ENCODE measurements around the gene CNOT6L. TPM values are rescaled to one million over a fixed set of nuclear protein-coding genes. Genes with fewer than 3 reads are reported as not detected.

CNOT6L gene
- total and polyA plus RNA-seq, 4 donors: 4.4 to 17.7 (median 10.5) TPM

DNA sequence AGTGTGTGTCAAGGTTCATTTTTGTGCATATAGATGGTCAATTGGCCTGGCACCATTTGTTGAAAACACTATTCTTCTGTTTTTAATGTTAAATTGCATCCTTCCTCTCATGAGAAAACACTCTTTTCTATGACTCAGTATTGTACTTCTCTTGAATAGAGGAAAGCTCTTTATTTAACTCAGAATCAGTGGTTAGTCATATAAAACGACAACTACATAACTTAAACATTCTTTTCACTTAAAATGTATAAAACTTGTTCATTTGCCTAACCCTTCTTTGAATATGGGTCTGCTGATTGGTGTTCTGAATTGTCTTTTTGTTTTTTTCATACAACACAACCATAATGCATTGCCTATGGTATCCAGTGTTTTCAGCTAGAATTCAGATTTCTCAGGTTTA is 26.2 kb upstream of the CNOT6L start (continued):
- TF ChIP-seq, protein P1, sequence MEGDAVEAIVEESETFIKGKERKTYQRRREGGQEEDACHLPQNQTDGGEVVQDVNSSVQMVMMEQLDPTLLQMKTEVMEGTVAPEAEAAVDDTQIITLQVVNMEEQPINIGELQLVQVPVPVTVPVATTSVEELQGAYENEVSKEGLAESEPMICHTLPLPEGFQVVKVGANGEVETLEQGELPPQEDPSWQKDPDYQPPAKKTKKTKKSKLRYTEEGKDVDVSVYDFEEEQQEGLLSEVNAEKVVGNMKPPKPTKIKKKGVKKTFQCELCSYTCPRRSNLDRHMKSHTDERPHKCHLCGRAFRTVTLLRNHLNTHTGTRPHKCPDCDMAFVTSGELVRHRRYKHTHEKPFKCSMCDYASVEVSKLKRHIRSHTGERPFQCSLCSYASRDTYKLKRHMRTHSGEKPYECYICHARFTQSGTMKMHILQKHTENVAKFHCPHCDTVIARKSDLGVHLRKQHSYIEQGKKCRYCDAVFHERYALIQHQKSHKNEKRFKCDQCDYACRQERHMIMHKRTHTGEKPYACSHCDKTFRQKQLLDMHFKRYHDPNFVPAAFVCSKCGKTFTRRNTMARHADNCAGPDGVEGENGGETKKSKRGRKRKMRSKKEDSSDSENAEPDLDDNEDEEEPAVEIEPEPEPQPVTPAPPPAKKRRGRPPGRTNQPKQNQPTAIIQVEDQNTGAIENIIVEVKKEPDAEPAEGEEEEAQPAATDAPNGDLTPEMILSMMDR (IDR thresholded peaks at IDR 0.05; ENCODE audit: low read depth, low read length, missing input control): no peak
- TF ChIP-seq, protein P2, sequence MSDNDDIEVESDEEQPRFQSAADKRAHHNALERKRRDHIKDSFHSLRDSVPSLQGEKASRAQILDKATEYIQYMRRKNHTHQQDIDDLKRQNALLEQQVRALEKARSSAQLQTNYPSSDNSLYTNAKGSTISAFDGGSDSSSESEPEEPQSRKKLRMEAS (IDR thresholded peaks at IDR 0.05): no peak

DNA sequence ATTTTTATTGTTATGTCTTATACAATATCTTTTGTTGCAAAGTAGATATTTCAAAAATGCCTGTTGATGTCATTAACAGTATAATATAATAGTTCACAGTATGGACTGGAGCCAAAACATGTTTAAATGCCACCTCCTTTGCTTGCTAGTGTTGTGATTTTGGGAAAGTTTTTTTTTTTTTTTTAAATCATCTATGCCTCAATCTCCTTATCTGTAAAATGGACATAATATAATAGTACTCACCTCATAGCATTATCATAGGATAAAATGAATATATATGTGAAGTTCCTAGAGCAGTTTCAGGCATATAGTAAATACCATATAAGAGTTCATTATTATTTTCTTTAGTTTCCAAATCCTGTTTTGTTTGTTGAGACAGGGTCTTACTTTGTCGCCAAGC is 25.2 kb upstream of the CNOT6L start:
- H3K27me3 ChIP-seq (ENCODE audit: control insufficient read depth in 4 of 4, insufficient read depth in 4 of 4, low read length in 3 of 4): no peaks in the 10 kb centered on the region
- H3K4me3 ChIP-seq (ENCODE audit: low read depth in 1 of 3, low read length in 3 of 3): no peak overlapping the region
- H3K9ac ChIP-seq (ENCODE audit: low read depth in 1 of 2, low read length in 2 of 2): no peak overlapping the region
- 96% methylated on average over 1 of the region's 1 CpG for WGBS
- TF ChIP-seq, protein P2 (IDR thresholded peaks at IDR 0.05): no peak
- TF ChIP-seq, protein P3, sequence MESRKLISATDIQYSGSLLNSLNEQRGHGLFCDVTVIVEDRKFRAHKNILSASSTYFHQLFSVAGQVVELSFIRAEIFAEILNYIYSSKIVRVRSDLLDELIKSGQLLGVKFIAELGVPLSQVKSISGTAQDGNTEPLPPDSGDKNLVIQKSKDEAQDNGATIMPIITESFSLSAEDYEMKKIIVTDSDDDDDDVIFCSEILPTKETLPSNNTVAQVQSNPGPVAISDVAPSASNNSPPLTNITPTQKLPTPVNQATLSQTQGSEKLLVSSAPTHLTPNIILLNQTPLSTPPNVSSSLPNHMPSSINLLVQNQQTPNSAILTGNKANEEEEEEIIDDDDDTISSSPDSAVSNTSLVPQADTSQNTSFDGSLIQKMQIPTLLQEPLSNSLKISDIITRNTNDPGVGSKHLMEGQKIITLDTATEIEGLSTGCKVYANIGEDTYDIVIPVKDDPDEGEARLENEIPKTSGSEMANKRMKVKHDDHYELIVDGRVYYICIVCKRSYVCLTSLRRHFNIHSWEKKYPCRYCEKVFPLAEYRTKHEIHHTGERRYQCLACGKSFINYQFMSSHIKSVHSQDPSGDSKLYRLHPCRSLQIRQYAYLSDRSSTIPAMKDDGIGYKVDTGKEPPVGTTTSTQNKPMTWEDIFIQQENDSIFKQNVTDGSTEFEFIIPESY (IDR thresholded peaks at IDR 0.05): no peak
- no peak for TF ChIP-seq YY1 (IDR thresholded peaks at IDR 0.05)
- TF ChIP-seq HNF4G (IDR thresholded peaks at IDR 0.05): no peak
- TF ChIP-seq, protein P1 (IDR thresholded peaks at IDR 0.05; ENCODE audit: low read depth, low read length, missing input control): no peak
- no peak for TF ChIP-seq JUND (IDR thresholded peaks at IDR 0.05)
- no peak for TF ChIP-seq FOXA2 (IDR thresholded peaks at IDR 0.05)
- no peak for TF ChIP-seq TAF1 (conservative IDR thresholded peaks at IDR 0.05)
- no peak for TF ChIP-seq FOXA1 (IDR thresholded peaks at IDR 0.05)
- no peak for TF ChIP-seq GABPA (IDR thresholded peaks at IDR 0.05 in 1 of 2, conservative IDR thresholded peaks at IDR 0.05 in 1 of 2)
- TF ChIP-seq SP1 (IDR thresholded peaks at IDR 0.05): no peak
- TF ChIP-seq NR2F2 (IDR thresholded peaks at IDR 0.05): no peak
- TF ChIP-seq HNF4A (conservative IDR thresholded peaks at IDR 0.05): no peak
- TF ChIP-seq, protein P4, sequence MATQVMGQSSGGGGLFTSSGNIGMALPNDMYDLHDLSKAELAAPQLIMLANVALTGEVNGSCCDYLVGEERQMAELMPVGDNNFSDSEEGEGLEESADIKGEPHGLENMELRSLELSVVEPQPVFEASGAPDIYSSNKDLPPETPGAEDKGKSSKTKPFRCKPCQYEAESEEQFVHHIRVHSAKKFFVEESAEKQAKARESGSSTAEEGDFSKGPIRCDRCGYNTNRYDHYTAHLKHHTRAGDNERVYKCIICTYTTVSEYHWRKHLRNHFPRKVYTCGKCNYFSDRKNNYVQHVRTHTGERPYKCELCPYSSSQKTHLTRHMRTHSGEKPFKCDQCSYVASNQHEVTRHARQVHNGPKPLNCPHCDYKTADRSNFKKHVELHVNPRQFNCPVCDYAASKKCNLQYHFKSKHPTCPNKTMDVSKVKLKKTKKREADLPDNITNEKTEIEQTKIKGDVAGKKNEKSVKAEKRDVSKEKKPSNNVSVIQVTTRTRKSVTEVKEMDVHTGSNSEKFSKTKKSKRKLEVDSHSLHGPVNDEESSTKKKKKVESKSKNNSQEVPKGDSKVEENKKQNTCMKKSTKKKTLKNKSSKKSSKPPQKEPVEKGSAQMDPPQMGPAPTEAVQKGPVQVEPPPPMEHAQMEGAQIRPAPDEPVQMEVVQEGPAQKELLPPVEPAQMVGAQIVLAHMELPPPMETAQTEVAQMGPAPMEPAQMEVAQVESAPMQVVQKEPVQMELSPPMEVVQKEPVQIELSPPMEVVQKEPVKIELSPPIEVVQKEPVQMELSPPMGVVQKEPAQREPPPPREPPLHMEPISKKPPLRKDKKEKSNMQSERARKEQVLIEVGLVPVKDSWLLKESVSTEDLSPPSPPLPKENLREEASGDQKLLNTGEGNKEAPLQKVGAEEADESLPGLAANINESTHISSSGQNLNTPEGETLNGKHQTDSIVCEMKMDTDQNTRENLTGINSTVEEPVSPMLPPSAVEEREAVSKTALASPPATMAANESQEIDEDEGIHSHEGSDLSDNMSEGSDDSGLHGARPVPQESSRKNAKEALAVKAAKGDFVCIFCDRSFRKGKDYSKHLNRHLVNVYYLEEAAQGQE (IDR thresholded peaks at IDR 0.05): no peak
- H3K4me1 ChIP-seq (ENCODE audit: control insufficient read depth in 4 of 4, insufficient read depth in 4 of 4, low read length in 3 of 4): no peaks in the 10 kb centered on the region
- H3K27ac ChIP-seq (ENCODE audit: low read depth in 1 of 2, low read length in 2 of 2): no peak overlapping the region
- no peaks in the 10 kb centered on the region for H3K36me3 ChIP-seq (ENCODE audit: control insufficient read depth in 4 of 4, insufficient read depth in 3 of 4, low read depth in 1 of 4, low read length in 3 of 4)
- DNase-seq (ENCODE audit: low spot score): no peak
- no peaks in the 10 kb centered on the region for H3K9me3 ChIP-seq (ENCODE audit: control insufficient read depth in 4 of 4, low read length in 3 of 4)

Data from liver (tissue), 9 donors.